ENCODE results near the gene LCE3C.

DNA sequence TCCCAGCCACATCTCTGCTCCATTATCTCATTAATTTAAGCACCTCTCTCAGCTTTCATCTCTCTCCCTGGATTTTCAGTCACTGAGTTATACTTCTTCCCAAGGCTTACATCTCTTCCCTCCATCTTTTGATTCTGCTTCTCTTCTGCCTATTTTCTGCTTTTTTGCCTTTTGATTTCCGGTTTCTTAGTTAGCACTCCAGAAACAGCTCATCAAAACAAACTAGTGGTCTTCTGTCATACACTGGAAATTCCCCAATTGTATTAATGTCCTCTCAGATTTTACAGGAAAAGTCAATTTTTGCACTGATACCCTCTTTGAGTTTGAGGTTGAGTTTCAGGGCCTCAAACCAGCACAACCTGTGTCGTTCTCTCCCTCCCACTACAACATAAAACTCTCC is 34.9 kb upstream of the LCE3C start:
- TF ChIP-seq SP1 (CRISPR knock-in tag; conservative IDR thresholded peaks at IDR 0.05): no peak
- TF ChIP-seq, protein P1, sequence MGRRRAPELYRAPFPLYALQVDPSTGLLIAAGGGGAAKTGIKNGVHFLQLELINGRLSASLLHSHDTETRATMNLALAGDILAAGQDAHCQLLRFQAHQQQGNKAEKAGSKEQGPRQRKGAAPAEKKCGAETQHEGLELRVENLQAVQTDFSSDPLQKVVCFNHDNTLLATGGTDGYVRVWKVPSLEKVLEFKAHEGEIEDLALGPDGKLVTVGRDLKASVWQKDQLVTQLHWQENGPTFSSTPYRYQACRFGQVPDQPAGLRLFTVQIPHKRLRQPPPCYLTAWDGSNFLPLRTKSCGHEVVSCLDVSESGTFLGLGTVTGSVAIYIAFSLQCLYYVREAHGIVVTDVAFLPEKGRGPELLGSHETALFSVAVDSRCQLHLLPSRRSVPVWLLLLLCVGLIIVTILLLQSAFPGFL (CRISPR knock-in tag; IDR thresholded peaks at IDR 0.05; ENCODE audit: borderline replicate concordance): no peak
- TF ChIP-seq HMGA2 (CRISPR knock-in tag; IDR thresholded peaks at IDR 0.05): no peak
- no peak for TF ChIP-seq ZNF232 (CRISPR knock-in tag; IDR thresholded peaks at IDR 0.05)
